GM18511 (cell line): ENCODE results near the gene TMEM11.
"Not testable (repeated sequence)": the region's sequence is repeated elsewhere in the genome, so short reads cannot be mapped to it uniquely, and the experiment has no call there.

Source experiments
- ATAC-seq: cut with Tn5 transposase; IDR thresholded peaks from one replicate; pipeline ENCODE4 v1.9.1; 2021; ENCODE audit warnings: mild to moderate bottlenecking, moderate library complexity; ENCODE audit not compliant: unreplicated experiment

Gene TMEM11

GRCh38 chr17:21212826-21213637 is 929 bp downstream of the TMEM11 start:
- no peak for ATAC-seq

- no peak for ATAC-seq
These were observed 2.0 kb downstream of the TMEM11 start for GRCh38 chr17:21211825-21212479.

- ATAC-seq = no peak
These were observed 3.4 kb downstream of the TMEM11 start for GRCh38 chr17:21210411-21211076.

DNA sequence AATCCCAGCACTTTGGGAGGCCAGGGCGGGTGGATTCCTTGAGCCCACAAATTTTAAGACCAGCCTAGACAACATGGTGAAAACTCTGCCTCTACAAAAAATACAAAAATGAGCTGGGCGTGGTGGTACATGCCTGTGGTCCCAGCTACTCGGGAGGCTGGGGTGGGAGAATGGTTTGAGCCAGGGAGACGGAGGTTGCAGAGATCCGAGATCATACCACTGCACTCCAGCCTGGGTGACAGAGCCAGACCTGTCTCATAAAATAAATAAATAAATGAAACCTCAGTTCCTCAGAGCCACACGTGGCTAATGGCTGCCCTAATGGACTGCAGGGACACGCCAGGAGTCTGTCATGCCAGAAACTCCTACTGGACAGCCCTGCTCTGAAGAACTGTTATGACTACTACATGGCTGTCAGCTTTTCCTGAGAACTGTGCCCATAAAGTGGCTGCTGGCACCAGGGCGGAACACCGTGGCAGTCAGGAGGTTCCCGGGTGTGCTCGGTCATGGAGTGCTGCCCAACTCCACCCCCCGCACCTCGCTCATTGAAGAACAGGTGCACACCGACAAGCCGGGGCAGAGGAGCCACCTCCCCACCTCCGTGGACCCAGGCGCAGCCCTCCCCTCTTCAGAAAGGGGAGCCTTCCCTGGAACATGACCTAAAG is 4.3 kb downstream of the TMEM11 start:
- no peak for ATAC-seq

- ATAC-seq = no peak
These were observed 5.6 kb downstream of the TMEM11 start for GRCh38 chr17:21208352-21208751.

- ATAC-seq = no peak
These were observed 9.0 kb downstream of the TMEM11 start for GRCh38 chr17:21204935-21205334.

DNA sequence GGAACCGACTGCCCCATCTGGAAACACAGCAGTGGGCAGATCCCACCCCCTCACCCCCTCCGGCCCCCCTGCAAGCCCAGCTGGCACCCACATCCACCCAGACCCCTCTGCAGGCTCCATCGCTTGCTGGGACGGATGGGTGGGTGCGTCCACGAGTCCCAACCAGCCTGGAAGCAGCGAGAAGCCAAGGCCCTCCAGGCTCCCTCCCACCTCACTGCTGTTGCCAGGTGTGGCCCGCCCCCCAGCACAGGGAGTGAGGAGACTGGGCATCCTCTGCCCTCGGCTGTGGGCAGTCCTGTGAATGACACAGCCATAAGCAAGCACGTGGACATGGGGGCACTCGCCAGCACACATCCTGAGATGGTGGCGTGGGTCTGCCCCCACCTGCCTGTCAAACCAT is 11.4 kb downstream of the TMEM11 start:
- no peak for ATAC-seq

DNA sequence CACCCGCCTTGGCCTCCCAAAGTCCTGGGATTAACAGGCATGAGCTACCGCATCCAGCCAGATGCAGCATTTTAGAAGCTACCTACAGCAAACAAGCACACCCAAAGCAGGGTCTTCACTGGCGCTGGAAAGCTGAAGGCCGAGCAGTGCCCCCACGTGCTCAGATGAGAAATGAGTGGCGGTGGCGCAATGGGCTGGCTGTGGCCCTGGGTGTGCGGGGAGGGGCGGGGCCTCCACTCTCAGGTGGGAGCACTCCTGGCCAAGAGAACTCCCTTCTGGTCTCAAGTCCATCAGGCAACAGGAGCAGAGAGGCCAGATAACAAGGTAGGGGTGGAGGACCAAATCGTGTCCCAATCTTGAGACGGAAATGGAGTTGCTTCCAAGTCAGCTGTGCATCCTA is 12.1 kb downstream of the TMEM11 start:
- ATAC-seq = no peak

- no peak for ATAC-seq
These were observed 12.7 kb downstream of the TMEM11 start for GRCh38 chr17:21201298-21201595.

GRCh38 chr17:21200590-21201297 is 13.2 kb downstream of the TMEM11 start:
- ATAC-seq = no peak

DNA sequence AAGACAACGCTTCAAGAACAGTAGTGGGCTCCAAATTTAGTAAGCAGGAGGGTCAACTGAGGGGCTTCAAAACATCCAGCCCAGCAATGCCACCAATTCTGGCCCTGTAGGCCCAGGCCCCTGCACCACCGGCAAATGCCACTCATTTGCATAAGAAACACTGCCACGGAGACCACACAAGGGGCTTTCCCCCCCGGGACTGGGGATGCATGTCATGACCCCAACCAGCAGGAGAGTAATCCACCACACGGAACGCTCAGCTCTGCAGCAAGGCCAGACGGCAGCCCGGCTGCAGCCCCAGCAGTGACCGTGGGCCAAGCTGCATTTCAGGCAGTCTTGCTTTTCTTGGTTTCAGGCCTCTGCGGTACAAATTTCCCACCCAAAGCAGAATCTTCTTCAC is 14.1 kb downstream of the TMEM11 start:
- no peak for ATAC-seq

DNA sequence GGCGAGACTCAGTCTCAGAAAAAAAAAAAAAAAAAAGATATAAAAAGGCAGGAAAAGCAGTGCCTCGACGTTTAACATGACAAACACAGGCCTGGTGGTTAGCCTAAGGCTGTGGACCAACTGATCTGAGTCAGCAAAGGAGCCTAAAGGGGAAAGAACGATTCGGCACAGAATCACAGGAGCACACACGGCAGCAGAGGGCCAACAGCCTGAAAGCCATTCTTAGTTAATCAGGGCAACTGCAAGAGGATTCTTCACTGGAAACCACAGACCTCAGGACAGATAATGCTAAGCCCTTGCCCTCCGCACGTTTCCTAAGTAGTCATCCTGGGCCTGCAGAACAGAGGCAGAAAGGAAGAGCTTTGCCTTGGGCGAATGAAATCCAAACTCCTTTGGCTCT is 14.7 kb downstream of the TMEM11 start:
- no peak for ATAC-seq

GRCh38 chr17:21198411-21198810 is 15.6 kb downstream of the TMEM11 start:
- ATAC-seq = no peak

DNA sequence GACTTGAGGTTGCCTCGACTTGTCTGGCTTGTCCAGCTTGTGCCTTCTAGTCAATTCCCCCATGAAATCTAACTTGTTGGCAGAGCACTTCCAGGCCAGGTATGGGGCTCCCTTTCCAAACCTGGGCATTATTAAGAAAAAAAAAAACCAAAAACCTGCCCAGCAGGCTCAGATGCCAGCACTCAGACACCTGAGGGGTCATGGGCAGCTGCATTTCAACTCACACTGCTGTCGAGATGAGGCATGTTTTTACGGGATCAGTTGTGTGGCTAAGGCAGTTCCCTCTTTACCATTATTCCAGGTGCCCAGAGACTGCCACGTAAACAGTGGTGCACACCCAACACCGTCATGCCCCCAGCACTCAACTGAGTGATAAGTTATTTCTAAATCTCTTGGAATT is 17.8 kb downstream of the TMEM11 start:
- no peak for ATAC-seq

- ATAC-seq = no peak
These were observed 19.3 kb downstream of the TMEM11 start for GRCh38 chr17:21194703-21195102.

DNA sequence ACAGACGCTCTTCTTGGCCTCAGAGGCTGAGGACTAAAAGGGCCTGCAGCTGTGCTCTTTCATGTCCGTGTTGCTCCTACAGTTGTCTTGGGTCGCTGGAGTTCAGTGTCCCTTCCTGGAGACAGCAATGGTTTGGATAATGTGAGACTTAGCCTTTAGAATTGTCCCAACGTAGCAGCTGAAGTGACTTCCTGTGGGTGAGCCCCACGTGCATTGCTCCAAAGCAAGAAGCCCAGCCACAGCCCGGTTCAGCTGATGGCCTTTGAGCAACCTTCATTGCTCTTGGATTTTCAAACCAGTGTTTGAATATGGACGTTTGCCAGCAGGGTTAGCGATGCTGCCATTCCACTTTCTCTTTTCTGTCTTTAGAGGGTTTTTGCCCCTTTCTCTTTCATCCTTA is 19.7 kb downstream of the TMEM11 start:
- ATAC-seq = no peak

- no peak for ATAC-seq
These were observed 20.9 kb downstream of the TMEM11 start for GRCh38 chr17:21193031-21193430.

GRCh38 chr17:21192414-21192813 is 21.5 kb downstream of the TMEM11 start:
- not testable (repeated sequence) for ATAC-seq

- ATAC-seq = no peak
These were observed 22.3 kb downstream of the TMEM11 start for GRCh38 chr17:21191698-21192097.

GRCh38 chr17:21190078-21190477 is 23.9 kb downstream of the TMEM11 start:
- ATAC-seq = no peak

GRCh38 chr17:21189361-21189760 is 24.6 kb downstream of the TMEM11 start:
- ATAC-seq = no peak
